CD4-positive, alpha-beta T cell treated with Interleukin-6 for 4 hours (primary cell): Measurements from ENCODE around the gene VPS52.

ENCODE experiments used
- DNase-seq: peaks from one replicate; pipeline ENCODE4 v3.0.0-alpha.2; 2020; ENCODE audit warnings: mixed read lengths

VPS52 gene

GRCh38 chr6:33271468-33272274 is at the start of gene VPS52, which contains the start of gene RPS18:
VPS52 (minus strand) TSS chr6:33271876; CDS start chr6:33271675, 201 bp downstream.
RPS18 (plus strand) TSS chr6:33272075; CDS start chr6:33272120, 45 bp downstream.
- peak; percentile 92 for DNase-seq

GRCh38 chr6:33321227-33321626 is 49.6 kb upstream of the VPS52 start:
- no peak for DNase-seq

GRCh38 chr6:33320315-33321181 is 48.9 kb upstream of the VPS52 start:
- DNase-seq: no peak

GRCh38 chr6:33319939-33320314 is 48.3 kb upstream of the VPS52 start:
- no peak for DNase-seq

- DNase-seq: no peak
Observed at GRCh38 chr6:33318426-33319073, 46.9 kb upstream of the VPS52 start.

- DNase-seq: peak; percentile 99
Observed at GRCh38 chr6:33317669-33318425, 46.2 kb upstream of the VPS52 start, which contains the start of gene ZBTB22. ZBTB22 (minus strand) TSS chr6:33317744; CDS start chr6:33316916, 828 bp downstream.

- no peak for DNase-seq
Observed at GRCh38 chr6:33317419-33317668, 45.7 kb upstream of the VPS52 start.

- DNase-seq: no peak
Observed at GRCh38 chr6:33316603-33317418, 45.1 kb upstream of the VPS52 start.

GRCh38 chr6:33315793-33316602 is 44.3 kb upstream of the VPS52 start:
- DNase-seq: no peak

GRCh38 chr6:33314943-33315792 is 43.5 kb upstream of the VPS52 start:
- DNase-seq: no peak

GRCh38 chr6:33314515-33314942 is 42.9 kb upstream of the VPS52 start:
- DNase-seq: peak; percentile 64

GRCh38 chr6:33313709-33314514 is 42.2 kb upstream of the VPS52 start, which contains the start of gene TAPBP:
TAPBP (minus strand) TSS chr6:33314078; CDS start chr6:33314041, 37 bp downstream.
- peak; percentile 76 for DNase-seq

GRCh38 chr6:33313105-33313708 is 41.5 kb upstream of the VPS52 start:
- peak; percentile 52 for DNase-seq

- DNase-seq: peak; percentile 92
Observed at GRCh38 chr6:33312361-33313104, 40.9 kb upstream of the VPS52 start.

GRCh38 chr6:33306356-33306755 is 34.7 kb upstream of the VPS52 start:
- DNase-seq: no peak

GRCh38 chr6:33305052-33305451 is 33.4 kb upstream of the VPS52 start:
- no peak for DNase-seq

- DNase-seq: no peak
Observed at GRCh38 chr6:33304216-33304615, 32.5 kb upstream of the VPS52 start.

GRCh38 chr6:33301877-33302276 is 30.2 kb upstream of the VPS52 start:
- DNase-seq: no peak
